Smooth muscle cell (in vitro differentiated cells): ENCODE results near the gene KIF26B. TPM values are rescaled to one million over a fixed set of nuclear protein-coding genes. Genes with fewer than 3 reads are reported as not detected.

Experiments
- DNase-seq: peaks from one replicate; lab custom pipeline; 2025; ENCODE audit not compliant: unreplicated experiment; lab: John Stamatoyannopoulos, UW
- H2AFZ ChIP-seq: fragments of 200-600 bp; sonication (generic); 2 replicates; pipeline ENCODE4 v1.6.0; 2016; ENCODE audit warnings: antibody characterized with exemption, low read depth, mild to moderate bottlenecking
- H3F3A ChIP-seq: fragments of 200-600 bp; sonication (generic); 2 replicates; pipeline ENCODE4 v1.6.0; 2017; ENCODE audit warnings: antibody characterized with exemption, low read depth
- H3K27ac ChIP-seq: fragments of 200-600 bp; sonication (generic); 2 replicates; pipeline ENCODE4 v1.5.1; 2016; ENCODE audit warnings: low read depth, mild to moderate bottlenecking
- H3K27me3 ChIP-seq: fragments of 200-600 bp; sonication (generic); 2 replicates; pipeline ENCODE4 v1.6.1; 2016; ENCODE audit warnings: low read depth, mild to moderate bottlenecking
- H3K36me3 ChIP-seq: fragments of 200-600 bp; sonication (generic); 2 replicates; pipeline ENCODE4 v1.5.1; 2016; ENCODE audit warnings: low read depth
- H3K4me1 ChIP-seq: fragments of 200-600 bp; sonication (generic); 2 replicates; pipeline ENCODE4 v1.5.1; 2016; ENCODE audit warnings: low read depth
- H3K4me2 ChIP-seq: fragments of 200-600 bp; sonication (generic); 2 replicates; pipeline ENCODE4 v1.6.0; 2016; ENCODE audit warnings: mild to moderate bottlenecking
- H3K4me3 ChIP-seq: fragments of 200-600 bp; sonication (generic); 2 replicates; pipeline ENCODE4 v1.5.1; 2016; ENCODE audit warnings: mild to moderate bottlenecking
- H3K79me2 ChIP-seq: fragments of 200-600 bp; sonication (generic); 2 replicates; pipeline ENCODE4 v1.6.0; 2016; ENCODE audit warnings: low read depth, mild to moderate bottlenecking
- H3K9ac ChIP-seq: fragments of 200-600 bp; sonication (generic); 2 replicates; pipeline ENCODE4 v1.6.0; 2016; ENCODE audit warnings: low read depth
- H3K9me3 ChIP-seq: fragments of 200-600 bp; sonication (generic); replicated peaks from 2 replicates; pipeline ENCODE4 v1.5.1; 2016; ENCODE audit warnings: low read depth
- H4K20me1 ChIP-seq: fragments of 200-600 bp; sonication (generic); 2 replicates; pipeline ENCODE4 v1.6.0; 2016; ENCODE audit warnings: low read depth
- WGBS: methylation state at CpG from one replicate; pipeline ENCODE4 v1.1.7; 2016; ENCODE audit warnings: low lambda C conversion rate; 5-methylcytosine and 5-hydroxymethylcytosine counted together
- polyA plus RNA-seq: library from polyadenylated mRNA; unstranded; fragments of >200 nt; fragmentation: Nextera tagmentation; extraction: Ambion mirVana; gene quantifications from 2 replicates; pipeline ENCODE4 v1.2.1, GENCODE V29; 2016
- total RNA-seq: library from RNA; depleted of rRNA; stranded (reverse); fragments of >200 nt; gene quantifications from 2 replicates; pipeline ENCODE4 v1.2.3, GENCODE V29; 2014
- TF ChIP-seq, protein P1 (sequence below): fragments of 200-600 bp; sonication (generic); IDR thresholded peaks from 2 replicates; pipeline ENCODE4 v1.5.1; 2017; ENCODE audit warnings: borderline replicate concordance, mild to moderate bottlenecking, antibody characterized with exemption; ENCODE audit not compliant: insufficient read depth, poor library complexity, severe bottlenecking

Gene KIF26B
- total and polyA plus RNA-seq, 2 experiments from 2014 or later, result 24.9 to 43.3 TPM

DNA sequence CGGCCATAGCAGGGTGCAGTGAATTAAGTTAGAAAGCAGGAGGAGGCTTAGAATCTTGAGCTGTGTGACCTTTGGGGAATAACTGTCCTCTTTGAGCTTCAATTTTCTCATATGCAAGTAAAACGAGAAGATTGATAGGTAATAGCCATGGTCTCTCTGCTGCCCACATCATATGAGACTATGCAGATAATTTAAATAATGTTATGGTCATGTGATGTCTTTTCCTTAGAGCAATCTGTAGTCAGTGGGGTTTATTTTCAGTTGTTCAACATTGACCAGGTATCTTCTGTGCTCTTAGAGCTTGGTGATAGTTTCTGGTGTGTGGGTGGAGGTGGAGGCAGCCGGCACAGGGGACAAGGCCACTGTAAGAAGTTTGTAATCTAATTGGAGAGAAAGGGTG lies 537.1 kb downstream of the KIF26B start:
- Histone ChIP-seq H3K27me3 (no peaks in the 10 kb centered on the region), H3K36me3 (no peaks in the 10 kb centered on the region), H3K4me1 (no peaks in the 10 kb centered on the region), H3K27ac (no peak overlapping the region), H3F3A (no peaks in the 10 kb centered on the region), H4K20me1 (peaks cover 29% of the 10 kb centered on the region), H3K79me2 (peaks cover 3% of the 10 kb centered on the region), H3K9me3 (no peaks in the 10 kb centered on the region), H3K9ac (no peak overlapping the region), H3K4me3 (no peak overlapping the region), H3K4me2 (no peak overlapping the region), H2AFZ (no peak overlapping the region)
- 89% methylated on average over 3 of the region's 3 CpGs for WGBS
- no peak for DNase-seq
- TF ChIP-seq, protein P1, sequence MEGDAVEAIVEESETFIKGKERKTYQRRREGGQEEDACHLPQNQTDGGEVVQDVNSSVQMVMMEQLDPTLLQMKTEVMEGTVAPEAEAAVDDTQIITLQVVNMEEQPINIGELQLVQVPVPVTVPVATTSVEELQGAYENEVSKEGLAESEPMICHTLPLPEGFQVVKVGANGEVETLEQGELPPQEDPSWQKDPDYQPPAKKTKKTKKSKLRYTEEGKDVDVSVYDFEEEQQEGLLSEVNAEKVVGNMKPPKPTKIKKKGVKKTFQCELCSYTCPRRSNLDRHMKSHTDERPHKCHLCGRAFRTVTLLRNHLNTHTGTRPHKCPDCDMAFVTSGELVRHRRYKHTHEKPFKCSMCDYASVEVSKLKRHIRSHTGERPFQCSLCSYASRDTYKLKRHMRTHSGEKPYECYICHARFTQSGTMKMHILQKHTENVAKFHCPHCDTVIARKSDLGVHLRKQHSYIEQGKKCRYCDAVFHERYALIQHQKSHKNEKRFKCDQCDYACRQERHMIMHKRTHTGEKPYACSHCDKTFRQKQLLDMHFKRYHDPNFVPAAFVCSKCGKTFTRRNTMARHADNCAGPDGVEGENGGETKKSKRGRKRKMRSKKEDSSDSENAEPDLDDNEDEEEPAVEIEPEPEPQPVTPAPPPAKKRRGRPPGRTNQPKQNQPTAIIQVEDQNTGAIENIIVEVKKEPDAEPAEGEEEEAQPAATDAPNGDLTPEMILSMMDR, result no peak

DNA sequence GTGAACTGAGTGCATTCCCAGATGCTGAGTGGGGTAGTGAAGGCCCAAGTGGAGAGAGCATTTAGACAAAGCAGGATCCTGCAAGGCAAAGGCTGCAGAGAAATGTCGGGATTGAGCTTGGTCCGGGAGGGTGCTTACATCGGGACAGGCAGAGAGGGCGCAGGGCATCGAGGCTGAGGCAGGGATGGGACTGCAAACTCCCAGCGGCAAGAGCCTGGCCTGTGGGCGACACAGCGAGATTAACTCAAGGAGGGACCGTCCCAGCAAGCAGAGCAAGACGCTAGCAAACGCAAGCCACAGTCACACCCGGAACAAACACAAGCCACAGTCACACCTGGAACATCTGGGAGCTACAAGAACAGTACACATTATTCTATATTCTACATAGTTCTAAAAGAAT lies 537.5 kb downstream of the KIF26B start:
- no peak for DNase-seq
- Histone ChIP-seq H3K27me3 (no peaks in the 10 kb centered on the region), H3K79me2 (peaks cover 3% of the 10 kb centered on the region), H3K4me3 (no peak overlapping the region), H2AFZ (no peak overlapping the region), H3K36me3 (no peaks in the 10 kb centered on the region), H3F3A (no peaks in the 10 kb centered on the region), H3K4me1 (no peaks in the 10 kb centered on the region), H4K20me1 (peaks cover 31% of the 10 kb centered on the region), H3K9ac (no peak overlapping the region), H3K4me2 (no peak overlapping the region), H3K9me3 (no peaks in the 10 kb centered on the region), H3K27ac (no peak overlapping the region)
- TF ChIP-seq, protein P1, result no peak
- WGBS, result 98% methylated on average over 12 of the region's 12 CpGs

DNA sequence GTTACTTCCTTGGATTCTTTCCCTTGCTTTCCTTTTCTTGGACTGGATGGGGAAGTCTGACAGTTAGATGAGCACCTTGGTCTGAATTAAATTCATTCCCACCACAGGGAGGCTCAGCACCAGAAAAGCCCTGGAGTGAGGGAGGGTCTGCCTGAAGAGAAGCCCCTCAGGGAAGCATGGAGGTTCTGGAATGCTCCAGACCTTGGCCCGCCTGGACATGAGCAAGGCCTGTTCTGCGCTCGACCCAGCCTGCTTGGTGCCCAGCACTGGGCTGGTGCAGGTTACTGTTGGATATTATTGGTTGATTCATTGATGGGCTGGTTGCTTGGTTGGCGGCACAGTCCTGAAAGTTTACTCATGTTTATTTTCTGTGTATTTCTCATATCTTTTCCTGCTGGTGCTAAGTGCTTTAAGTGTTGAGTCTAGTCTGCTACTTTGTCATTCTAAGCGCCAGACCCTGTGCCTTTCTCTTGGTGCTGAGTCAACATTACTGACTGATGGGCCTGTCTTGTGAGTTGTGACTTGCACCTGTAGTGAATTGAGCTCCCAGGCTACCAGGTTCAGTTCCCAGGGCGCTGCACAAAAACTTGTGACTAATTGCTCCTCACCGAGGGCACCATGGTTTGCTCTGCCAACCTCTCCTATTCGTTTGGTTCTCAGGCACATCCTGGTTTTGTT lies 538.5 kb downstream of the KIF26B start:
- Histone ChIP-seq H3K9me3 (no peaks in the 10 kb centered on the region), H4K20me1 (peaks cover 39% of the 10 kb centered on the region), H3K36me3 (no peaks in the 10 kb centered on the region), H3F3A (no peaks in the 10 kb centered on the region), H3K9ac (no peak overlapping the region), H3K4me3 (no peak overlapping the region), H3K4me2 (no peak overlapping the region), H2AFZ (no peak overlapping the region), H3K79me2 (peaks cover 3% of the 10 kb centered on the region), H3K27me3 (no peaks in the 10 kb centered on the region), H3K4me1 (no peaks in the 10 kb centered on the region), H3K27ac (no peak overlapping the region)
- WGBS, result 92% methylated on average over 8 of the region's 8 CpGs
- TF ChIP-seq, protein P1, result no peak
- DNase-seq, result no peak
